NOMO-1 treated with DMSO at 0.1 percent for 48 hours (cell line): ENCODE data around the gene CMTM4.
"Not testable (repeated sequence)": the region's sequence is repeated elsewhere in the genome, so short reads cannot be mapped to it uniquely, and the experiment has no call there.

Experiments
- DNase-seq: peaks from one replicate; lab custom pipeline; 2025; ENCODE audit not compliant: unreplicated experiment; lab: John Stamatoyannopoulos, UW

CMTM4 gene

DNA sequence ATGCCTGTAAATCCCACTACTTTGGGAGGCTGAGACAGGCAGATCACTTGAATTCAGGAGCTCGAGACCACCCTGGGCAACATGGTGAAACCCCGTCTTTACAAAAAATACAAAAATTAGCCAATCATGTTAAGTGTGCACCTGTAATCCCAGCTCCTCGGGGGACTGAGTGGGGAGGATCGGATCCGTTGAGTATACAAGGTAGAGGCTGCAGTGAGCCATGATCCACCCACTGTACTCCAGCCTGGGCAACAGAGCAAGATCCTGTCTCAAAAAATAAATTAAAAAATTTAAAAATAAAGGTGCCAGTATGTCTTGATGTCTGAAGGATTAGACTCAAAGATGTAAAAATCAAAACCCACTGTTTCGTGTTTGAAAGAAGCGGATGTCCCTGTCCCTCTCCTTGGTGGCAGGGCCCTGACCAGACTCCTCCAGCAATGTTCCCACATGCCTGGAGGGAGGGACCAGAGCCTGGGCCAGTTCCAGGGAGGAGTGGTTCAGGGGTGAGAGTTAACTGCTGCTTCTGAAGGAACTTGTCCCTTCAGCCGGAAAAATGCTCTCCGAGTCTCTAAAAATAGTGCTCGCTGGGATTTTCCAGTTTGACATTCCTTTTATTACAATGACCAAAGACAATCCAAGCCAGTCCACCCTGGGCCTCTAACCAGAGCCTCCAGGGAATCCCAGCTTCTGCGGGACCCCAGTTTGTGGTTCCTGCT, 9.4 kb upstream of the CMTM4 start:
- DNase-seq: no peak

DNA sequence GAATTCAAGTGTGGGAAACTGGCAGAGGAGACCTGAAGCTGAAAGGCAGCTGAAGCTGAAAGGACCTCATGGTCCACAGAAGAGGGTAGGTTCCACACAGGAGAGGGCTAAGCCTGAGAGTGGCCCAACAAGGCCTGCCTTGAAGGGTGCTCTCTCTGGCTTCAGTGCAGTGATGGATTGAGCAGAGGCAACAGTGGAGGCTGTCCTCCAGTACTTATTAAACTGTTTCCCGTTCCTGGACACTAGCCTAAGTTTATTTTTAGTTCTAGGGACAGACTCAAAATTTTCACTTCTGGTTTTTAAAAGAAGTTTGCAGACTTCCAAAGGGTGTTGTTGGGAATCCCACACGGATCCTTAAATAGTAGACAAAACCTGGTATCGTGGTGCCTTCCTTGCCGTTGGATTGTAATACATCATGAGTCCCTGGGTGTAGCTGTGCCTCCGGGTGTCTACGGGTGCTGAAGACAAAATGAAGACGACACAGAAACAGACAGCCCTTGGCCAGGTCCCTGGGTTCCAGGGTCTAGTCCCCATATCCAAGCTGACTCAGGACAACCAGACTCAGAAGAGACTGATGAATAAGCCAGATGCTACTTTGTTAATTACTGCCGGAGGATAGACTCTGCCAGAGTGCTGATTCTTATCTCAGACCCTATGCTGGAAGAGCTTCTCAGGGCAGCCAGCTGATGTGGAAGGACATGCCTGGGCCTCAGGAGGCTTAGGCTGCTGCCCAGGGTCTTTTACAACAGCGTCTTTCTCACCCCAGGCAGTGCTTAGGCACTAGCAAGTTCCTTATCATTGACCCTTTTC, 7.1 kb upstream of the CMTM4 start:
- DNase-seq: no peak

DNA sequence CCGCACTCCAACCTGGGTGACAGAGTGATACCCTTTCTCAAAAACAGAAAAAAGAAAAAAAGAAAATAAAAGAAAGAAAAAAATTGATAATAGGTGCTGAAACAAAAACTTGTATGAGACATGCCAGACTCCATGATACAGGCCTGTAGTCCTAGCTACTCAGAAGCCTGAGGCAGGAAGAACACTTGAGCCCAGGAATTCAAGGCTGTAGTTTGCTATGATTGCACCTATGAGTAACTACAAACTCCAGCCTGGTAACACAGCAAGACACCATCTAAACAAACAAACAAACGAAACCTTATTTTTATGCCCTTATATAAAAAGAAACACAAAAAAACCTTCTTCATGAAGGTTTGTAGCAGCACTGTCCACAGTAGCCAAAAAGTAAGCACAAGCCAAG, 5.0 kb upstream of the CMTM4 start:
- DNase-seq: no peak

DNA sequence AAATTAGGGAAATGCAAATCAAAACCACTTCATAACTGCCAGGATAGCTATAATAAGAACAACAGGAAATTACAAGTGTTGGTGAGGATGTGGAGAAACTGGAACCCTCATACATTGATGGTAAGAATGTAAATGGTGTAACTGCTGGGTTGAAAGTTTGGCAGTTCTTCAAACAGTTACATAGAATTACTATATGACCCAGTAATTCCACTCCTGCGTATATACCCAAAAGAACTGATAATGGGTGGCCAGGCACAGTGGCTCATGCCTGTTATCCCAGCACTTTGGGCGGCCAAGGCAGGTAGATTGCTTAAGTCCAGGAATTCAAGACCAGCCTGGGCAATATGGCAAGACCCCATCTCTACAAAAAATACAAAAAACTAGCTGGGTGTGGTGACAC, 4.5 kb upstream of the CMTM4 start:
- peak; percentile 43 for DNase-seq

DNA sequence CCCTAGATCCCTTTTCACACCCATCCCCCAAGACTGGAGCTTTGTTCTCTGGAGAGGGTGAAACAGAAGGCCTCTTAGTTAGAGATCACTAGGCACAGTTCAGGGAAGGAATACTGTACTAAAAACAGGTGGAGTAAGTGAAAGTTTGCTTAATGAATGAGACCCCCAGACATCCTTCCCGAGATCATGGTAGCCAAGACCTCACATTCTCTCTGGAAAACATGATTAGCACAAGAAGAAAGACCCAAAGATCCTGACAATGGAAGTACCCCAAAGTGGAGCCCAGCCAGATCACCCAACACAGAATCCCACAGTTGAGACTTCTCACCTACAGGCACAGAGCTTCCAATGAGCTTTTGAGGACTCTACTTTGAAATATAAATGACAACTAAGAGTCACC, 3.4 kb upstream of the CMTM4 start:
- DNase-seq: no peak

DNA sequence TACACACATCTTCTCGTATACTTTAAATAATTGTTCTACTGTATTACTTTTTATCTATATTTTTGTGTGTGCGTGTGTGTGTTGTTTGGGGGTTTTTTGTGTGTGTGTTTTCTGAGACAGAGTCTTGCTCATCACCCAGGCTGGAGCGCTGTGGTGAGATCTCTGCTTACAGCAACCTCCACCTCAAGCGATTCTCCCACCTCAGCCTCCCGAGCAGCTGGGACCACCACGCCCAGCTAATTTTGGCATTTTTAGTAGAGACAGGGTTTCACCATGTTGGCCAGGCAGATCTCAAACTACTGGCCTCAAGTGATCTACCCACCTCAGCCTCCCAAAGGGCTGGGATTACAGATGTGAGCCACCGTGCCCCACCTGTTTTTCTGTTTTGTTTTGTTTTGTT, 1.5 kb upstream of the CMTM4 start:
- DNase-seq: no peak

DNA sequence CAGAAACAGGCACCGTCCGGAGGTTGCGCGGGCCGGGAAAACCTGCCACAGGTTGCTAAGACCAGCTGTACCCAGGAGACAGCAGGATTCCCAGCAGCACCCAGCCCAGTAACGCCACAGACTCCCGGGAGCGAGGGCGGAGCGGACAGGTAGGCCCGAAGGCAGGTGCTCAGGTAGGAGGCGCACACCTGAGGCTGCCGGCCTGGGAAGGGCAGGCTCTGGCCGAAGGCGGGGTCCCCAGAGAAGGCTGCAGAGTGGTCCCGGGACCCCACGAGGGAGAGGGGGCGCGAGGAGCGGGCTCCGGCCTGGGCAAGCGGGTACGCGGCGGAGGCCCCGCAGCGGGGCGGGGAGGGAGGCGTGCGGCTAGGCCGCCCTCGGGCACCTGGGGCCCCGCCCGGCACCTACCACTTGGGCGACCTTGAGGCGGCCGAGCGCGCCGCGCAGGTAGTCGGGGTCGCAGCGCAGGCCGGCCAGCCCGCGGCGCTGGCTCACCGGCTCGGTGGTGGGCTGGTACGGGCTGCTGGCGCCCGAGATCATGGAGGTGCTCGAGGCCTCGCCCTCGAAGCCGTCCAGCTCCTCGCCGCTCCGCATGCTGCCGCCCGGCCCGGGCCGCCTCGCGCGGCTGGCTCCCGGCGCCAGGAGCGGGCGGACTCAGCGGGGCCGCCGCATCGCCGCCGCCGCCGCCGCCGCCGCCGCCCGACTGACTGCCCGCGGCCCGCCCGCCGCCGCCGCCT, 441 bp downstream of the CMTM4 start:
- DNase-seq: no peak

DNA sequence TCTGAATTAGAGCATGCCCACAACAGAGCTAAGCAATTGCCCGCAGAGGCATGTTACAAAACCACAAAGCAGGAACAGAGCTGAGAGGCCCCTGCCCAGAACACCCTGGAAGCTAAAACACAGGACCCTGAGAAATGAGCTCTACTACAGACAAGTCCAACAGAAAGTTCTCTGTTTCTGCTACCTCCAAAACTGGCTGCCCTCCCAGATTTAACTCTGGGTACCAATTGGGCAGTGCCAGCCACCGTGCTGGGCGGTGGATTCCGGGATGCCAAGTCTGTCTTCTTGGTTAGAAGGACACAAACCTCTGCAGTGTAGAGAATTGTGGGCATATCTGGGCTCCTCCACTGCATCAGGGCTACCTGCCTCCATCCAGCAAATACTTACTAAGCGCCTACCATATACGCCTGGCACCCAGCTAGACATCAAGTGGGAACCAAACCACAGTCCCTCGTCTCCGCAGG, 1.0 kb downstream of the CMTM4 start:
- DNase-seq: peak; percentile 43

DNA sequence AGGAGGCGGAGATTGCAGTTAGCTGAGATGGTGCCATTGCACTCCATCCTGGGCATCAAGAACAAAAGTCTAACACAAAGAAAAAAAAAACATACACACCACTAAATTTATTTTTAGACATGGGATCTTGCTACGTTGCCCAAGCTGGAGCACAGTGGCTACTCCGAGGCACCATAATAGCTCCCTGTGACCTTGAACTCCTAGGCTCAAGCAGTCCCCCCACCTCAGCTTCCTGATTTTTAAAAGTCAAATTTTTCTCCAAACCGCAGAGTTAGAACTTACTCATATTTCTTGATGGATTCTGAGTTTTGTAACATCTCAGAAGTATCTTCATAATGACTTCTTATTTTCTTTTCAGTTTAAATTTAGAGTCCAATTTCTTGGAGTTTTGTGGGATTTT, 3.4 kb downstream of the CMTM4 start:
- DNase-seq: peak; percentile 82

DNA sequence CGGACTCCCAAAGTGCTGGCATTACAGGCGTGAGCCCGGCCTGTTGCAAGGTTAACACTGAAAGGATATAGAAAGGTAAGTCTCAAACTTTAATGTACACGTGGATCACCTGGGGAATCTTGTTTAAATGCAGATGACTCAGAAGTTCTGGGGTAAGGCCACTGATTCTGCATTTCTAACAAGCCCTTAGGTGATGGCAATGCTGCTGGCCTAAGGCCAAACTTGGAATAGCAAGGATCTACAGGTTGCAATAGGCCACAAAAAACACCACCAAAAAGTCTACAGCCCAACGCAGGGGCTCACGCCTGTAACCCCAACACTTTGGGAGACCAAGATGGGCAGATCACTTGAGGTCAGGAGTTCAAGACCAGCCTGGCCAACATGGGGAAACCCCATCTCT, 4.2 kb downstream of the CMTM4 start:
- no peak for DNase-seq

DNA sequence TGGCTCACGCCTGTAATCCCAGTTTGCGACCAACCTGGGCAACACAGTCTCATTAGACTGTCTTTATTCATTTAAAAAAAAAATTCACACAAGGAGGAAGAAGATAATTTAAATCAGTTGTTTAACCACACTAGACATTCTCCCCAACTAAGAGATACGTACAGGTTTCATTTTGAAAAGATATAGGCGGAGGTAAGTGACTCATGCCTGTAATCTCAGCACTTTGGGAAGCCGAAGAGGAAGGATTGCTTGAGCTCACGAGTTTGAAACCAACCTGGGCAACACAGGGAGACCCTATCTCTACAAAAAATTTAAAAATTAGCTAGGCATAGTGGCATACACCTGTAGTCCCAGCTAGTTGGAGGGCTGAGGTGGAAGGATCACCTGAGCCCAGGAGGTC, 5.3 kb downstream of the CMTM4 start:
- DNase-seq: peak; percentile 38

DNA sequence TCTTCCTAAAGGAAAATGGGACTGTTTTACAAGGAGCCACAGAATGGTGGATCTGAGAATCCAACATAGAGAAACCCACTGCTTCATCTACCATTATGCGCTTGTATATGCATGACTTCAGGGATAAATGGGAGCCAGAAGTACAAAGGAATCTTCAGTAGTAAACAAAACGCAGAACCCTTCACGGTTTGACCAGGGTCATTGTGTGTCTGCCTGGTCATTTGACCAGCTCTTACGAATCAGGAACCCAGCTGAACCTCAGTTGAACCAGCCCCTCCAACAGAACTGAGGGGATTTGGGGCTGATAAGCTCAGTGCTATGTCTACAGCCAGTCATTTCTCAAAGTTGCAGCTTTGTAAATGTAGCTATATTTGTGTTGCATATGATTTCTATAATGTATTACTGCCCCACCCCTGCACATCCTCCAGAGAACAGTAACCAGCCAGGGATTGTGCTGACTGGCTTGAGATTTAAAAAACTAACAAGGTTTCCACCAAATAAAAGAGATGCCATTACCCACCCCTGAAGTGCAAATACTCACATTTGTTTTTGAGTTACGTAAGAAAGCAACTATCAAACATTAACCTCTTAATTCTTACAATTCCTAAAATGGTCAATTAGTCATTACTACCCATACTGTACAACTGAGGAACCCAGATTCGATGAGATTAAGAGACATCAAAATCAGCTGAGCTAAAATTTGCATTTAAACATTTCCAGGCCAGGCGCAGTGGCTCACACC, 6.3 kb downstream of the CMTM4 start:
- no peak for DNase-seq

DNA sequence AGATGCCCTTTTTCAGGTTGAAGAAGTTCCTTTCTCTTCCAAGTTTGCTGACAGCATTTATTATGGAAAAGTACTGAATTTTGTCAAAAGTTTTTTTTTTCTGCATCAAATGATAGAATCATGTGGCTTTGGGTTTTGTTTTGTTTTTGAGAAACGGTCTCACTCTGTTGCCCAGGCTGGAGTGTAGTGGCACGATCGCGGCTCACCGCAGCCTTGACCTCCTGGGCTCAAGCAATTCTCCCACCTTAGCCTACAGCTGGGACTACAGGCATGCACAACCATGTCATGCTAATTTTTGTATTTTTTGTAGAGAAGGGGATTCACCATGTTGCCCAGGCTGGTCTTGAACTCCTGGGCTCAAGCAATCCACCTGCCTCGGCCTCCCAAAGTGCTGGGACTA, 7.3 kb downstream of the CMTM4 start:
- DNase-seq: no peak

DNA sequence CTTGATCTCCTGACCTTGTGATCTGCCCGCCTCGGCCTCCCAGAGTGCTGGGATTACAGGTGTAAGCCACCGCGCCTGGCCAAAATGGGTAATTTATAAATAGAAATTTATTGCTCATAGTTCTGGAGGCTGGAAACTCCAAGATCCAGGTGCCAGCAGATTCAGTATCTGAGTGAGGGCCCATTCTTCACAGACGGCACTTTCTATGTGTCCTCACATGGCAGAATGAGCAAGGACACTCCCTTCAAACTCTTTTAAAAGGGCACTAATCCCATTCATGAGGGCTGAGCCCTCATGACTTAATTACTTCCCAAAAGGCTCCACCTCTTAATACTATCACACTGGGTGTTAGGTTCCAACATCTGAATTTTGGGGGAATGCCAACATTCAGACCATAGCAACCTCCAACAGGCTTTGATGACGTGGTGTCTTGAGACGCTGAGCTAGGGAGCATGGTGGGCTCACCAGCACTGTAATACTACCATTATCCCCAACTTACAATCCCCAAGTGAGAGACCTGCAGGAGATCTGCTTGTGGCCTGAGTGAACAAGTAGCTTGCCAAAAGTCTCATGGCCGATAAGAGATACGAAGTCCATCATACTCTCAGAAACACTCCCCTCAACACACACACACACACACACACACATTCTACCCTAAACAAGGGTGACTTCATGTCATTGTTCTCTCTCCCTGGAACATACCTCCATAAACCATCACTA, 8.5 kb downstream of the CMTM4 start:
- no peak for DNase-seq

DNA sequence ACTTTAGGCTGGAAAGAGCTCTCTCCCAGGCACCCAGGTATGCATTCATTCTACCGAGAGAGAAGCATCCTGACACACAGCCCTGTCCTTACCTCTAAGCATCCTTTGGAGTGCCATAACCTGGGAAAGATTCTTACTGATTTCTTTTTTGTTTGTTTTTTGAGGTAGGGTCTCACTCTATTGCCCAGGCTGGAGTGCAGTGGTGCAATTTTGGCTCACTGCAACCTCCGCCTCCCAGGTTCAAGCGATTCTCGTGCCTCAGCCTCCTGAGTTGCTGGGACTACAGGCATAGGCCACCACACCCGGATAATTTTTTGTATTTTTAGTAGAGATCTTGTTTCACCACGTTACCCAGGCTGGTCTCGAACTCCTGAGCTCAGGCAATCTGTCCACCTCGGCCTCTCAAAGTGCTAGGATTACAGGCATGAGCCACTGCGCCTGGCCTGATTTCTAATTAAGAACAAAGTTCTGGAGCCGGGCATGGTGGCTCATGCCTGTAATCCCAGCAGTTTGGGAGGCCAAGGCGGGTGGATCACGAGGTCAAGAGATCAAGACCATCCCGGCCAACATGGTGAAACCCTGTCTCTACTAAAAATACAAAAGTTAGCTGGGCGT, 10.9 kb downstream of the CMTM4 start:
- DNase-seq: not testable (repeated sequence)

DNA sequence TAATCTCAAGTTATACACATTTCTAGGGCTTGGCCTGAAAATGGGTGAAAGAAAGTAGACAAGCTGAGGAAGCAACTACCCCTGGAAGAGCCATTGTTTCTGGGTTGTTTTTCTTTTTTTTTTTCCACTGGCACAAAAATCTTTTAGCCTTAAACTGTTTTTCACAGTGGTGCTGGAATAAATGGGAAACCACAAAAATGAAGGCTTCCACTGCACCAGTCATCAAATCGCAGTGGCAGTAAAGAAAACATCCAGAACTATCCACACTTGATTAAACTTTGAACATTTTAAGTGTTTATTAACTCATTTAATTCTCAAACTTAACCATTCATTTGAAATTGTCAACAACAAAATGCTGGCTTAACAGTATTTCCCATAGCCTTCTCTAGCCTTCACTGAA, 14.3 kb downstream of the CMTM4 start:
- DNase-seq: no peak

DNA sequence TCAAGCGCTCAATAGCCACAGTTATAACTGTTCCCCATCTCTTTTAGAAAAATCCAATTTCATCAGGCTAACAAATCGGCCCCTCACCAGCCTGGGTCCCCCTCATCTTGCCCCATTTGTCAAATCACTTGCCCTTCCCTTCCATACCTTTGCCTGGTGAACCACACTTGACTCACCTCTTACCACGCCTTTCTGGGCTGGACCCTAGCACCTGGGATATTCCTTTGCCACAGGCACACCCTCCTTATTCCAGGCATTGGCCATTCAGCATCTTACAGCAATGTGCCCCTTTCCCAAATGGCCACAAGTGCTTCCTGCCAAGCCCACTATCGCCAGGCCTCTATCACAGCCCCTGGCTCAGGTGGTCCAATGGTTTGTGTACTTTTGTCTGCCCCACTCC, 14.9 kb downstream of the CMTM4 start:
- no peak for DNase-seq

DNA sequence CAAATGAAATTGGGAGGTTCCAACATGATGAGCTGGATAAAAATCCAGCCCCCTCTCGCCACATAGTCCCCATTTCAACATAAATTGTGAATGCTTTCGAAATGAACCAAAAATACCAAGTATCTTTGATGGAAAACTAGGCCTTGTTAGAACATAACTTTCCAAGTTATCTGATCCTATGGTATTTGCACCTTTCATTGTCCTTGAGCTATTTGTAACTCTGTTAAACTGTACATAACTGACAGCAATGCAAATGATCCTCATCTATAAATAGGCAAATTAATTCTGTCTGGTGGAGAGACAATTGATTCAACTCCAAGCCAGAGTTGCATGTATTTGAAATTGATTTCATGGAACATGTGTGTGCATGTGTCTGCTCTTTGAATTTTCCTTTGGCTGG, 18.2 kb downstream of the CMTM4 start:
- no peak for DNase-seq

DNA sequence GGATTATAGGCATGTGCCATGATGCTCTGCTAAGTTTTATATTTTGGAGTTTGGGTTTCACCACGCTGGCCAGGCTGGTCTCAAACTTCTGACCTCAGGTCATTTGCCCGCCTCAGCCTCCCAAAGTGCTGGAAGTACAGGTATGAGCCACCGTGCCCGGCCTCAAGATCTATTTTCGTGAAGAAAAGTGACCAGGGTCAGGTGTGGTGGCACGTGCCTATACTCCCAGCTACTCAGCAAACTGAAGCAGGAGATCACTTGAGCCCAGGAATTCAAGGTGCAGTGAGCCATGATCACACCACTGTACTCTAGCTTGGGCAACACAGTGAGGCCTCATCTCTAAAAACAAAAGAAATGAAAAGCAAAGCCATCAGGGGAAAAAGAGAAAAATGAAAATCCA, 18.7 kb downstream of the CMTM4 start:
- no peak for DNase-seq

DNA sequence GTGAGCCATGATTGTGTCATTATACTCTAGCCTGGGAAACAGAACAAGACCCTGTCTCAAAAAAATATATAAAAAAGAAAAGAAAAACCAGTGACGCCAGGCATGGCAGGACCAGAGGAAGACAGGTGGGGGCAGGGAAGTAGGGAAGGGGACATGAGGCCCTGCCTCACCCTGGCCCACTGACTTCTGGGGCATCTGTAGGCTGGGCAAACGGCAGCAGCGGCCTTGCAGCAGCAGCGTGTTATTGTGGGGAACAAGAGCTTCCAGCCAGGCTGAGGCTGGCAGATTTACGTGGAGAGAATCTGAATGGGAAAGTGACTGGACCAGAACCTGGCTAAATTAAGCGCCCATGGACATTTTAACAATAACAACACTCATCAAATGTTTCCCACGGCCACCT, 19.4 kb downstream of the CMTM4 start:
- DNase-seq: no peak
